SK-N-SH (cell line): ENCODE data around the gene OTOS. TPM values are rescaled to one million over a fixed set of nuclear protein-coding genes. Genes with fewer than 3 reads are reported as not detected.

Source experiments
- CTCF ChIA-PET: fragments of 300-600, 350-600 bp; formaldehyde crosslinking; extraction: SDS; loops from one replicate; lab custom pipeline; 2021; lab: Yijun Ruan, JAX
- POLR2A ChIA-PET: fragments of 350-600 bp; sonication (Branson Sonifier 250); formaldehyde crosslinking; extraction: SDS; loops from one replicate; lab custom pipeline; 2020; ENCODE audit warnings: antibody characterized with exemption, inconsistent platforms; lab: Yijun Ruan, JAX
- DNase-seq: peaks from one replicate; pipeline ENCODE4 v3.0.0; 2012
- H2AFZ ChIP-seq: fragments of 200-600 bp; sonication (generic); 2 replicates; pipeline ENCODE4 v1.8.1; 2016; ENCODE audit warnings: antibody characterized with exemption, mild to moderate bottlenecking, low read depth
- H3F3A ChIP-seq: fragments of 200-600 bp; sonication (generic); replicated peaks from 2 replicates; pipeline ENCODE3; 2016; ENCODE audit warnings: antibody characterized with exemption, mild to moderate bottlenecking; ENCODE audit not compliant: insufficient read depth
- H3K27ac ChIP-seq, 2 experiments: fragments of 200-500 bp in 1 of 2; fragments of 200-600 bp in 1 of 2; sonication (Bioruptor generic) in 1 of 2; sonication (generic), shearing (Covaris generic) in 1 of 2; 2 replicates each; pipeline versions ENCODE4 v1.5.1 to v1.6.1; 2014 to 2016; ENCODE audit warnings: low read depth in 2 of 2, inconsistent platforms in 1 of 2, low read length in 1 of 2, mild to moderate bottlenecking in 1 of 2, mixed read lengths in 1 of 2
- H3K27me3 ChIP-seq: fragments of 200-600 bp; sonication (generic), shearing (Covaris generic); 2 replicates; pipeline ENCODE4 v1.6.1; 2016; ENCODE audit warnings: mixed run types; ENCODE audit not compliant: insufficient read depth
- H3K36me3 ChIP-seq, 2 experiments: fragments of 200-500 bp in 1 of 2; fragments of 200-600 bp in 1 of 2; sonication (Bioruptor generic) in 1 of 2; sonication (generic) in 1 of 2; replicated peaks in 1 of 2; 2 replicates each; pipeline versions ENCODE3 to v1.5.1; 2014 to 2016; ENCODE audit warnings: low read length in 1 of 2, mild to moderate bottlenecking in 1 of 2; ENCODE audit not compliant: insufficient read depth in 2 of 2, control insufficient read depth in 1 of 2
- H3K4me1 ChIP-seq, 2 experiments: fragments of 200-500 bp in 1 of 2; fragments of 200-600 bp in 1 of 2; sonication (Bioruptor generic) in 1 of 2; sonication (generic), shearing (Covaris generic) in 1 of 2; 2 replicates each; pipeline versions ENCODE4 v1.5.1 to v1.6.1; 2014 to 2016; ENCODE audit warnings: low read depth in 1 of 2, low read length in 1 of 2, mixed run types in 1 of 2; ENCODE audit not compliant: insufficient read depth in 2 of 2, control insufficient read depth in 1 of 2
- H3K4me2 ChIP-seq: fragments of 200-600 bp; sonication (generic), shearing (Covaris generic); 2 replicates; pipeline ENCODE4 v1.6.1; 2017; ENCODE audit warnings: mixed run types
- H3K4me3 ChIP-seq, 2 experiments: fragments of 200-500 bp in 1 of 2; fragments of 200-600 bp in 1 of 2; sonication (Bioruptor generic) in 1 of 2; sonication (generic), shearing (Covaris generic) in 1 of 2; 2 replicates each; pipeline versions ENCODE4 v1.5.1 to v1.8.1; 2014 to 2016; ENCODE audit warnings: low read depth in 2 of 2, inconsistent platforms in 1 of 2, low read length in 1 of 2, mild to moderate bottlenecking in 1 of 2, mixed read lengths in 1 of 2, moderate library complexity in 1 of 2
- H3K79me2 ChIP-seq: fragments of 200-600 bp; sonication (generic); 2 replicates; pipeline ENCODE4 v1.8.1; 2017; ENCODE audit warnings: mild to moderate bottlenecking; ENCODE audit not compliant: insufficient read depth
- H3K9ac ChIP-seq: fragments of 200-600 bp; sonication (generic); 2 replicates; pipeline ENCODE4 v1.6.1; 2017; ENCODE audit warnings: mixed run types
- H3K9me2 ChIP-seq: fragments of 200-600 bp; sonication (generic); 2 replicates; pipeline ENCODE4 v1.6.1; 2017; ENCODE audit warnings: mixed run types
- H3K9me3 ChIP-seq: fragments of 200-600 bp; sonication (generic); 2 replicates; pipeline ENCODE4 v1.6.1; 2017; ENCODE audit warnings: mixed run types, mild to moderate bottlenecking, moderate library complexity
- H4K20me1 ChIP-seq: fragments of 200-600 bp; sonication (generic); 2 replicates; pipeline ENCODE4 v1.6.1; 2017; ENCODE audit warnings: mild to moderate bottlenecking, mixed run types; ENCODE audit not compliant: insufficient read depth
- CHD2 ChIP-seq: fragments of 150-350 bp; IDR thresholded peaks from 2 replicates; pipeline ENCODE4 v1.6.1; 2018; ENCODE audit warnings: low read length; ENCODE audit not compliant: partially characterized antibody
- ELF1 ChIP-seq: IDR thresholded peaks from 2 replicates; pipeline ENCODE4 v1.4.0; 2012
- FOXM1 ChIP-seq: IDR thresholded peaks from 2 replicates; pipeline ENCODE4 v1.4.0; 2012; ENCODE audit warnings: low read depth, mild to moderate bottlenecking
- GABPA ChIP-seq: IDR thresholded peaks from 2 replicates; pipeline ENCODE4 v1.4.0; 2012; ENCODE audit warnings: low read depth, mild to moderate bottlenecking
- JUND ChIP-seq: IDR thresholded peaks from 2 replicates; pipeline ENCODE4 v1.4.0; 2012
- POLR2AphosphoS5 ChIP-seq: IDR thresholded peaks from 2 replicates; pipeline ENCODE4 v1.6.1; 2012; ENCODE audit warnings: low read depth, low read length
- RXRA ChIP-seq: IDR thresholded peaks from 2 replicates; pipeline ENCODE4 v1.4.0; 2012; ENCODE audit warnings: low read depth, mild to moderate bottlenecking, borderline replicate concordance
- SIN3A ChIP-seq: IDR thresholded peaks from 2 replicates; pipeline ENCODE4 v1.6.1; 2012; ENCODE audit warnings: low read depth, mild to moderate bottlenecking, low read length, moderate library complexity, borderline replicate concordance
- TCF12 ChIP-seq: IDR thresholded peaks from 2 replicates; pipeline ENCODE4 v1.4.0; 2012
- TEAD4 ChIP-seq: IDR thresholded peaks from 2 replicates; pipeline ENCODE4 v1.4.0; 2012; ENCODE audit warnings: mild to moderate bottlenecking, borderline replicate concordance; ENCODE audit not compliant: insufficient read depth
- WGBS: methylation state at CpG from one replicate; pipeline ENCODE4 v1.1.6; 2017; ENCODE audit warnings: low lambda C conversion rate; 5-methylcytosine and 5-hydroxymethylcytosine counted together
- polyA plus RNA-seq, 3 experiments: library from polyadenylated mRNA; depleted of rRNA; stranded (reverse); fragments of >200 nt; gene quantifications; 2 replicates each; pipeline ENCODE4 v1.2.3, GENCODE V29; 2012
- TF ChIP-seq, protein P1 (sequence below): IDR thresholded peaks from 2 replicates; pipeline ENCODE4 v1.4.0; 2012; ENCODE audit warnings: low read depth, borderline replicate concordance
- TF ChIP-seq, protein P2 (sequence below): fragments of 200-600 bp; sonication (generic); IDR thresholded peaks from 2 replicates; pipeline ENCODE4 v1.6.1; 2017; ENCODE audit warnings: antibody characterized with exemption, mild to moderate bottlenecking, moderate library complexity
- TF ChIP-seq, protein P3 (sequence below): IDR thresholded peaks from 2 replicates; pipeline ENCODE4 v1.4.0; 2012; ENCODE audit warnings: low read depth, borderline replicate concordance
- TF ChIP-seq, protein P4 (sequence below): IDR thresholded peaks from 2 replicates; pipeline ENCODE4 v1.4.0; 2012; ENCODE audit warnings: low read depth

The OTOS gene
- polyA plus RNA-seq, 1 of the 3 experiments (the other 2 are of a cell fraction), result not detected

DNA sequence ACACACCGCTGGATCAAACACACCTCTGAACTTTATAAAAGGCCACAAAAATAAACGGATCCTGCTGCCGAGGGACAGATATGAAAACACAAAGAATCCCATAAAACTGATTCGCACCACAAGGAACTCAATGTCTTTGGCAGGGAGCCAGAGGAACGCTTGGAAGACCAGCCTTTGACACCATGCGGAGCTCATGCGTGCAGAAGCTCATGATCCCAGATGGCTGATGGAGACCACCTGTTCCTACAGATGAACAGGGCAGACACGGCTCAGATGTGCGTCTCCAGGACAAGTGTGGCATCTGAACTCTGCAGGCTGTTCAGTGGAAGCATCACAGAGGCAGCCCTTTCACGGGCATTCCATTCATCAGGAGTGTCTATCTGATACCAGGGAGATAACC lies 29.2 kb downstream of the OTOS start:
- H3K36me3 ChIP-seq, result no peaks in the 10 kb centered on the region
- no peak overlapping the region for H2AFZ ChIP-seq
- H3F3A ChIP-seq, result no peaks in the 10 kb centered on the region
- DNase-seq, result peak; percentile 14
- no peaks in the 10 kb centered on the region for H3K4me1 ChIP-seq
- no peaks in the 10 kb centered on the region for H4K20me1 ChIP-seq
- no peak overlapping the region for H3K4me2 ChIP-seq
- WGBS, result 27% methylated on average over 8 of the region's 10 CpGs
- no peak for TF ChIP-seq TCF12
- no peak for TF ChIP-seq POLR2AphosphoS5
- TF ChIP-seq, protein P1, sequence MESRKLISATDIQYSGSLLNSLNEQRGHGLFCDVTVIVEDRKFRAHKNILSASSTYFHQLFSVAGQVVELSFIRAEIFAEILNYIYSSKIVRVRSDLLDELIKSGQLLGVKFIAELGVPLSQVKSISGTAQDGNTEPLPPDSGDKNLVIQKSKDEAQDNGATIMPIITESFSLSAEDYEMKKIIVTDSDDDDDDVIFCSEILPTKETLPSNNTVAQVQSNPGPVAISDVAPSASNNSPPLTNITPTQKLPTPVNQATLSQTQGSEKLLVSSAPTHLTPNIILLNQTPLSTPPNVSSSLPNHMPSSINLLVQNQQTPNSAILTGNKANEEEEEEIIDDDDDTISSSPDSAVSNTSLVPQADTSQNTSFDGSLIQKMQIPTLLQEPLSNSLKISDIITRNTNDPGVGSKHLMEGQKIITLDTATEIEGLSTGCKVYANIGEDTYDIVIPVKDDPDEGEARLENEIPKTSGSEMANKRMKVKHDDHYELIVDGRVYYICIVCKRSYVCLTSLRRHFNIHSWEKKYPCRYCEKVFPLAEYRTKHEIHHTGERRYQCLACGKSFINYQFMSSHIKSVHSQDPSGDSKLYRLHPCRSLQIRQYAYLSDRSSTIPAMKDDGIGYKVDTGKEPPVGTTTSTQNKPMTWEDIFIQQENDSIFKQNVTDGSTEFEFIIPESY, result no peak
- TF ChIP-seq, protein P2, sequence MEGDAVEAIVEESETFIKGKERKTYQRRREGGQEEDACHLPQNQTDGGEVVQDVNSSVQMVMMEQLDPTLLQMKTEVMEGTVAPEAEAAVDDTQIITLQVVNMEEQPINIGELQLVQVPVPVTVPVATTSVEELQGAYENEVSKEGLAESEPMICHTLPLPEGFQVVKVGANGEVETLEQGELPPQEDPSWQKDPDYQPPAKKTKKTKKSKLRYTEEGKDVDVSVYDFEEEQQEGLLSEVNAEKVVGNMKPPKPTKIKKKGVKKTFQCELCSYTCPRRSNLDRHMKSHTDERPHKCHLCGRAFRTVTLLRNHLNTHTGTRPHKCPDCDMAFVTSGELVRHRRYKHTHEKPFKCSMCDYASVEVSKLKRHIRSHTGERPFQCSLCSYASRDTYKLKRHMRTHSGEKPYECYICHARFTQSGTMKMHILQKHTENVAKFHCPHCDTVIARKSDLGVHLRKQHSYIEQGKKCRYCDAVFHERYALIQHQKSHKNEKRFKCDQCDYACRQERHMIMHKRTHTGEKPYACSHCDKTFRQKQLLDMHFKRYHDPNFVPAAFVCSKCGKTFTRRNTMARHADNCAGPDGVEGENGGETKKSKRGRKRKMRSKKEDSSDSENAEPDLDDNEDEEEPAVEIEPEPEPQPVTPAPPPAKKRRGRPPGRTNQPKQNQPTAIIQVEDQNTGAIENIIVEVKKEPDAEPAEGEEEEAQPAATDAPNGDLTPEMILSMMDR, result no peak
- TF ChIP-seq, protein P3, sequence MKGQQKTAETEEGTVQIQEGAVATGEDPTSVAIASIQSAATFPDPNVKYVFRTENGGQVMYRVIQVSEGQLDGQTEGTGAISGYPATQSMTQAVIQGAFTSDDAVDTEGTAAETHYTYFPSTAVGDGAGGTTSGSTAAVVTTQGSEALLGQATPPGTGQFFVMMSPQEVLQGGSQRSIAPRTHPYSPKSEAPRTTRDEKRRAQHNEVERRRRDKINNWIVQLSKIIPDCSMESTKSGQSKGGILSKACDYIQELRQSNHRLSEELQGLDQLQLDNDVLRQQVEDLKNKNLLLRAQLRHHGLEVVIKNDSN, result no peak
- no peaks in the 10 kb centered on the region for H3K9me2 ChIP-seq
- ChIA-PET POLR2A (no interaction called here), CTCF (interaction anchor here (0.7 kb wide), 1 partner anchor 32 kb away, joined by 3 read pairs; no protein-coding TSS in a partner anchor)
- no peak overlapping the region for H3K4me3 ChIP-seq
- no peaks in the 10 kb centered on the region for H3K9me3 ChIP-seq
- peaks cover 5% of the 10 kb centered on the region; the same call in 1 of the 2 replicates for H3K27me3 ChIP-seq
- no peak overlapping the region for H3K9ac ChIP-seq
- H3K27ac ChIP-seq, result no peak overlapping the region
- H3K79me2 ChIP-seq, result no peaks in the 10 kb centered on the region

DNA sequence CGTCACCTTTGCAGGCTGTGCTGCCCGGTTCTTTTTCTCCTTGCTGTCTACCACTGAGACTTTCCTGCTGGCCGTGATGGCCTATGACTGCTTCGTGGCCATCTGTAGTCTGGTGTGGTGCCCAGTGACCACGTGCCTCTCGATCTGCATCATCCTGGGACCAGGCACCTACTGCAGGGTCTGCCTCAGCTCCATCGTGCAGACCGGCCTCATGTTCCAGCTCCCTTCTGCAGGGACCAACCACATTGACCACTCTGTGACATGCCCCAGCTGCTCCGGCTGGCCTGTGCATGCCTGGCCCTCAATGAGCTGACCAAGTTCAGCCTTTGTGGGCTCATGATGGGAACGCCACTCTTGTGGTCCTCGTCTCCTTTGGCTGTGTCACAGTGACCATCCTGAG lies 31.1 kb downstream of the OTOS start:
- H3K4me3 ChIP-seq, result no peak overlapping the region
- no peak for DNase-seq
- ChIA-PET CTCF (interaction anchor here (0.8 to 1.0 kb wide), 2 partner anchors 10 to 48 kb away, joined by 3 read pairs; no protein-coding TSS in a partner anchor), POLR2A (no interaction called here)
- no peaks in the 10 kb centered on the region for H3K4me1 ChIP-seq
- no peak overlapping the region for H3K27ac ChIP-seq
- H3K27me3 ChIP-seq, result peaks cover 5% of the 10 kb centered on the region; the same call in 1 of the 2 replicates
- no peak for TF ChIP-seq GABPA
- no peak for TF ChIP-seq RXRA
- no peak for TF ChIP-seq TEAD4
- TF ChIP-seq FOXM1, result no peak
- TF ChIP-seq SIN3A, result no peak
- TF ChIP-seq, protein P4, sequence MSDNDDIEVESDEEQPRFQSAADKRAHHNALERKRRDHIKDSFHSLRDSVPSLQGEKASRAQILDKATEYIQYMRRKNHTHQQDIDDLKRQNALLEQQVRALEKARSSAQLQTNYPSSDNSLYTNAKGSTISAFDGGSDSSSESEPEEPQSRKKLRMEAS, result no peak
- TF ChIP-seq CHD2, result no peak
- TF ChIP-seq JUND, result no peak
- TF ChIP-seq, protein P2, result no peak
- TF ChIP-seq ELF1, result no peak
- TF ChIP-seq, protein P1, result no peak
- no peak overlapping the region for H3K4me2 ChIP-seq
- H3K79me2 ChIP-seq, result no peaks in the 10 kb centered on the region
- H3K9me3 ChIP-seq, result no peaks in the 10 kb centered on the region
- H3K9me2 ChIP-seq, result no peaks in the 10 kb centered on the region
- H3K36me3 ChIP-seq, result no peaks in the 10 kb centered on the region
- no peak overlapping the region for H2AFZ ChIP-seq
- WGBS, result 17% methylated on average over 11 of the region's 11 CpGs
- H4K20me1 ChIP-seq, result no peaks in the 10 kb centered on the region
- no peak overlapping the region for H3K9ac ChIP-seq
- H3F3A ChIP-seq, result no peaks in the 10 kb centered on the region
